CD4-positive, alpha-beta T cell treated with Interleukin-10 for 1 hour (primary cell): ENCODE measurements around the gene RAPSN.

Experiments
- DNase-seq: peaks from one replicate; pipeline ENCODE4 v3.0.0-alpha.2; 2020

RAPSN gene

DNA sequence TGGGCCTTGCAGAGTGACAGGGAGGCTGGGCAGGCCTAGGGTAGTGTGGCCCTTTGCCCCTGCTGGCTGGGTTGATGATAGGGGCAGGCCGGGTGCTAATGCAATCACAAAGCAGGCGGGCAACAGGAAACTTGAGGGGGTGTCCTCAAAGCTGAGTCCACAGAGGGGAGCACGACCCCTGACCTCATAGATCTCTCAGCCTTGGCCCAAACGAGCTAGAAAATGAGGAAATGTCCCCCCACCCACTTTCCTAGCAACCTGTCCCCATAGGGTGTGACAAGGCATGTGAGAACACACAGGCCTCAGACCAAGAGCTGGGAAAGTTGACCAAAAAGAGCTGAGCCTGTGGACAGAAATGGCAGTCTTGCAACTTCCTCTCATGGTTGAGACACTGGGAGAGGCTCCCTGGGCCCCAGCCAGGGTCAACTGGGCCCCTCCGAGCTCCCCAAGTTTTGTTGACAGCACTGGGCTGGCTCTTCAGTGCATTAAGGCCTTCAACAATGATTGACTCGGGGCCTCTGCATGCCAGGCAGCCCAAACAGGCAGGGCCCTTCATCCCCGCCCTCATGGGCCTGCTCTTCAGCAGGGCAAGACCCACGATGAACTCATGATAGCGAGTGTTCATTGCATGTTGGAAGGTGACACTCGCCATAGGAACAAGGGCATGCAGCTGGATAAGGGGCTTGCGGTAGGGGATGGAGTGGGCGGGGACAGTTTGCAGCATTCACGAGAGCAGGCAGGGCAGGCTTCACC, 60.8 kb downstream of the RAPSN start:
- no peak for DNase-seq
